ENCODE measurements around the gene VSIG10L. TPM values are rescaled to one million over a fixed set of nuclear protein-coding genes. Genes with fewer than 3 reads are reported as not detected.
A peak's percentile ranks its signal among the peaks of the same experiment; 100 is the strongest.

Gene VSIG10L
- total and polyA plus RNA-seq, 12 donors = 0.33 to 1.6 (median 0.51) TPM

DNA sequence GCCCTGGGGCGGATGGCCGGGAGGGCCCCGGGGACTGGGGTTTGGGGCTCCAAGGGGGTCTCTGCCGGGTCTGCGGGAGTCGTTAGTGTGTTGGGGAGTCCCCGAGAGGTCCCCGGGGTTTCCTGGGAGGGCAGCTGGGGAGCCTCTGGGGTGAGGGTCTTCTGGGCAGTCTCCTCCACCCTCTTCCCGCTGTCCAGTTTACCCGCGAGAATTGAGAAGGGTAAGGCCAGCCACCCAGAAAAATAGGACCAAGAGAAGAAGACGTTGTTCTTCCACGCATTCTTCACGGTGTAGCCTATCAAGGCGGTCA is 25.3 kb upstream of the VSIG10L start:
- H3K36me3 ChIP-seq = no peaks in the 10 kb centered on the region
- TF ChIP-seq, protein P1, sequence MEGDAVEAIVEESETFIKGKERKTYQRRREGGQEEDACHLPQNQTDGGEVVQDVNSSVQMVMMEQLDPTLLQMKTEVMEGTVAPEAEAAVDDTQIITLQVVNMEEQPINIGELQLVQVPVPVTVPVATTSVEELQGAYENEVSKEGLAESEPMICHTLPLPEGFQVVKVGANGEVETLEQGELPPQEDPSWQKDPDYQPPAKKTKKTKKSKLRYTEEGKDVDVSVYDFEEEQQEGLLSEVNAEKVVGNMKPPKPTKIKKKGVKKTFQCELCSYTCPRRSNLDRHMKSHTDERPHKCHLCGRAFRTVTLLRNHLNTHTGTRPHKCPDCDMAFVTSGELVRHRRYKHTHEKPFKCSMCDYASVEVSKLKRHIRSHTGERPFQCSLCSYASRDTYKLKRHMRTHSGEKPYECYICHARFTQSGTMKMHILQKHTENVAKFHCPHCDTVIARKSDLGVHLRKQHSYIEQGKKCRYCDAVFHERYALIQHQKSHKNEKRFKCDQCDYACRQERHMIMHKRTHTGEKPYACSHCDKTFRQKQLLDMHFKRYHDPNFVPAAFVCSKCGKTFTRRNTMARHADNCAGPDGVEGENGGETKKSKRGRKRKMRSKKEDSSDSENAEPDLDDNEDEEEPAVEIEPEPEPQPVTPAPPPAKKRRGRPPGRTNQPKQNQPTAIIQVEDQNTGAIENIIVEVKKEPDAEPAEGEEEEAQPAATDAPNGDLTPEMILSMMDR (IDR thresholded peaks at IDR 0.05) = no peak
- H3K4me3 ChIP-seq = peak overlapping the region; percentile 60 to 93 (median 80)
- H3K27me3 ChIP-seq = no peaks in the 10 kb centered on the region
- peak in 2 of 8 donors; percentile 0 to 5 for ATAC-seq
- peak; percentile 37 to 50 for DNase-seq
- H3K9me3 ChIP-seq = no peaks in the 10 kb centered on the region
- WGBS, 2 donors = 0% methylated on average over 15 of the region's 15 CpGs
- peak overlapping the region; percentile 89 to 98 (median 96) for H3K27ac ChIP-seq
- intact Hi-C loops (cut with DNase I) = loop anchor here in 4 of 10 donors (1.0 to 10.0 kb wide), 4 partner anchors 27 to 262 kb away; partner anchors contain the start of gene CTU1 (in 1 of the 4)
- peaks cover 0 to 50% (median 26%) of the 10 kb centered on the region in 9 donors for H3K4me1 ChIP-seq

DNA sequence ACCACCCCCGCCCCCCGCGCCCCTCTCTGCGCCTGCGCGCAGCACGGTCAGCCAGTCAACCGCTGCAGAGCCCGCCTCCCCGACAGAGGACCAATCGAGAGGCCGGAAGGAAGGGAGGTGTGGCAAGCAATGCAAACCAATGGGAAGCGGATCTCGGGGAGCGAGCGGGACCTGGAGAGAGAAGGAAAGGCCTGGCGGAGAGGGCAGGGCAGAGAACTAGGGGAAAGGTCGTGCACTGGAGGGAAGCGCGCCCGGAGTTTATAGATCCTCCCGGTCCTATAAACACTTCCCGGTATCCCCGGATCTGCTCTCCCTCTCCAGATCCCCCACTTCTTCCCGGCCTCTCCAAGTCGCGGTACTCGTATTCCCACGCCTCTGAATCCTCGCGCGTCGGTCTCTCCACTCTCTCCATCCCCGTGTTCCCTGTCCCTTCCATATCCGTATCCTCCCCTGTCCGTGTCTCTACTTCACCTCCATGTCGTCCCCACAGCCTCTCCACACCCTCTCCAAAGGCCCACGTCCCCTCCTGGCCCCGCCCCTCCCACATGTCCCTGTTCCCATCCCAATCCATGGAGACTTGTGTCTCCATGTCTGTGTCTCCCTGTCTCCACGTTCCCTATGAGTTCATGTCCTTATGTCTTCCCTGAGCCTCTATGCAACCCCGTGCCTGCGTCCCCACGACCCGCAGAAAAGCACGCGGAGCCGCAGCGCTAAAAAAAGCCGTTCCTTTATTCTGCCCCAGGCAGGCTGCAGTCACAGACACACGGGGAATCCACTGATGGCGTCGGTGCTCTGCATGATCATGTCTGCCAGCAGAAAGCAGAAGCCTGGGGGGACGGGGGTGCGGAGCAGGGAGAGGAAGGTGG is 24.7 kb upstream of the VSIG10L start:
- TF ChIP-seq, protein P1 (IDR thresholded peaks at IDR 0.05) = no peak
- DNase-seq (peak; percentile 97 to 99), ATAC-seq (peak; percentile 77 to 91 (median 86))
- H3K36me3 ChIP-seq = no peaks in the 10 kb centered on the region
- no peaks in the 10 kb centered on the region for H3K27me3 ChIP-seq
- peaks cover 0 to 45% (median 27%) of the 10 kb centered on the region in 9 donors for H3K4me1 ChIP-seq
- peak overlapping the region; percentile 60 to 93 (median 80) for H3K4me3 ChIP-seq
- WGBS, 2 donors = 0 to 1% methylated on average over 53 to 54 of the region's 54 CpGs
- peak overlapping the region; percentile 89 to 98 (median 96) for H3K27ac ChIP-seq
- intact Hi-C loops (cut with DNase I) = loop anchor here in 4 of 10 donors (1.0 to 10.0 kb wide), 5 partner anchors 27 to 262 kb away; partner anchors contain the start of gene CTU1 (in 1 of the 4)
- no peaks in the 10 kb centered on the region for H3K9me3 ChIP-seq

DNA sequence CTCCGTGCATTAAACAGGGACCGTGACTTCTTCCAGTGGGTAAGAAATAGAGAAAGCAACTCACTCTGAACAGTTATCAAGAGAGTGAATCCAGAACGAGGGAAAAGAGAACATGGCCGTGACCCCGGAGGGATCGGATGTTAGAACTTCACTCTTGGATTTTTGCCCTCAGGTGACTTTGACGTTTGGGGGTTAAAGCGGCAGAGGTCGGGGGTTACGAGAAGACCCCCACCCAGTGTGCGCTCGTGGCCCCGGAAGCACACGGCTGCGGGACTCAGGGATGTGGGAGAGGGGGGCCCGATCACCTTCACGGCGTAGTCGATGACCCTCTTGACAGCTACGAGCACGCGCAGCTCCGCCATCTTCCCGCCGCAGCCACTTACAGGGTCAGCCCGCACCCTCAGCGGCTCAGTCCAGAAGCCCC is 24.0 kb upstream of the VSIG10L start, which contains the start of gene ETFB:
TSS of gene ETFB (minus strand) at position 424 of the 424 bp plus-strand sequence. CDS start at position 362, 62 bp downstream.
- TF ChIP-seq, protein P1 (IDR thresholded peaks at IDR 0.05) = no peak
- DNase-seq (no peak), ATAC-seq (no peak)
- Histone ChIP-seq H3K27ac (peak within 1 kb of the TSS; percentile 89 to 98 (median 96)), H3K27me3 (no peaks in the 10 kb centered on the region), H3K4me3 (peak within 1 kb of the TSS; percentile 60 to 93 (median 80)), H3K9me3 (no peaks in the 10 kb centered on the region), H3K4me1 (peaks cover 0 to 44% (median 27%) of the 10 kb centered on the region in 9 donors), H3K36me3 (no peaks in the 10 kb centered on the region)
- WGBS, 2 donors = 0 to 1% methylated on average over 27 of the region's 27 CpGs
- intact Hi-C loops (cut with DNase I) = loop anchor here in 4 of 10 donors (1.0 to 10.0 kb wide), 4 partner anchors 27 to 261 kb away; partner anchors contain the start of gene CTU1 (in 1 of the 4)

DNA sequence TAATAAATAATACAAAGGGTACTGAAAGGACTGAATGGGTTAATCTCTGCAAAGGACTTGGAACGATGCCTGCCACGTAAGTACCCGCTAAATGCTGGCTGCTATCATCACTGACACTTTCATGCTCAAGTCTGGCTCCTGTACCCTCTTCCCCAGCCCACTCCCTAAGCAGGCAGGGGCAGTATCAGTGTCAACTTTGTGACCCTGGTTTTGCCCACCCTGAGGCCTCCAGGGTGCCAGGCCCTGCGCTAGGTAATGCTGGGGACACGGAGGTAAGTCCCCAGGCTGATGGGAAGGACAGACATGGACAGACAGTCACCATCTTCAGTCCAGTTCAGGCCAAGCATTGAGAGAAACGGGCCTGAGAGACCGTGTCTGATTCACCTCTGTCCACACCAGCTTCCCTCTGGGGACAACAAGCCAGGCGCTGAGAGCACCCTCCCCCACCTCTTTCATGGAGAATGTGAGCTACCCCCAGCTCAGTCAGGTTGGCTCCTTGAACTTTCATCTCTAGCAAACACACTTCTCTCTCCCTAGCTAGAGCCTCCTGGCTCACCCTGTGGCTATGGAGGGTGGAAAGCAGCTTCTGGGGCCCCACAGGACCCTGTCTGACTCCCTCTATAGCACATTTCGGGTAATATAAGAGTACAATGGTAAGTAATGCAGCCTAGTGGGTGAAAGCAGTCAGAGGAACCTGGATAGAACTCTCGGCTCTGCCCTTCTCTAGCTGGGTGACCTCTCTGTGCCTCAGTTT is 23.4 kb upstream of the VSIG10L start:
- intact Hi-C loops (cut with DNase I) = loop anchor here in 1 of 10 donors (10.0 kb wide), 1 partner anchor 261 kb away; the partner anchor contains the start of gene CTU1
- Histone ChIP-seq H3K27me3 (no peaks in the 10 kb centered on the region), H3K9me3 (no peaks in the 10 kb centered on the region), H3K4me3 (peak overlapping the region; percentile 60 to 93 (median 78)), H3K36me3 (no peaks in the 10 kb centered on the region), H3K4me1 (peaks cover 0 to 44% (median 27%) of the 10 kb centered on the region in 9 donors), H3K27ac (peak overlapping the region; percentile 89 to 98 (median 96))
- DNase-seq (peak in 1 of 2 donors; percentile 30), ATAC-seq (no peak)
- 11 to 14% methylated on average over 10 of the region's 10 CpGs for WGBS, 2 donors
- TF ChIP-seq, protein P1 (IDR thresholded peaks at IDR 0.05) = peak in 1 of 9 donors; percentile 4

Data from heart right ventricle (tissue), 16 donors.